ENCODE measurements around the gene ERC2.

GRCh38 chr3:56477646-56478045, 9.4 kb upstream of the ERC2 start:
- TF ChIP-seq CTCF (IDR thresholded peaks at IDR 0.05) (no peak), POLR2A (IDR thresholded peaks at IDR 0.05) (no peak)

Data from heart left ventricle (tissue), 13 donors.